ENCODE results near the gene EML6. TPM values are rescaled to one million over a fixed set of nuclear protein-coding genes. Genes with fewer than 3 reads are reported as not detected.

EML6 gene
- total RNA-seq, 1 donor from 2014 or later, result 0.39 TPM

DNA sequence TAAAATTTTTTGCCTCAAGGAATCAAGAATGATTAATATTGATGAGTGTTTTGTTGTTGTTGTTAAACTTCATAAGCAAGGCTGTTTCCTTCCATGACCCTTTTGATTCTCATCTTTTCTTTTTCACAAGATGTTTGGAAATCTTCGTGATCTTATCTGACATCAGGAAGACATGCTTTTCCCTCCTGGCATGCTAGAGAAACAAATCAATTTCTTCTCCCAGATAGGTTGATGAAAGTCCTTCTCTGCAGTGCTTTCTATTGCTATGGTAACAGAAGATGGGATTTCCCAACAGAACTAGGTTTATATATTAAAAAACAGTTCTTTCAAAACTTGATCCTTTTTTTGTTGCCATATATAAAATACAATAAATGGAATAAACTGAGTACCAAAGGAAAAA, 85.2 kb downstream of the EML6 start:
- TF ChIP-seq, protein P1, sequence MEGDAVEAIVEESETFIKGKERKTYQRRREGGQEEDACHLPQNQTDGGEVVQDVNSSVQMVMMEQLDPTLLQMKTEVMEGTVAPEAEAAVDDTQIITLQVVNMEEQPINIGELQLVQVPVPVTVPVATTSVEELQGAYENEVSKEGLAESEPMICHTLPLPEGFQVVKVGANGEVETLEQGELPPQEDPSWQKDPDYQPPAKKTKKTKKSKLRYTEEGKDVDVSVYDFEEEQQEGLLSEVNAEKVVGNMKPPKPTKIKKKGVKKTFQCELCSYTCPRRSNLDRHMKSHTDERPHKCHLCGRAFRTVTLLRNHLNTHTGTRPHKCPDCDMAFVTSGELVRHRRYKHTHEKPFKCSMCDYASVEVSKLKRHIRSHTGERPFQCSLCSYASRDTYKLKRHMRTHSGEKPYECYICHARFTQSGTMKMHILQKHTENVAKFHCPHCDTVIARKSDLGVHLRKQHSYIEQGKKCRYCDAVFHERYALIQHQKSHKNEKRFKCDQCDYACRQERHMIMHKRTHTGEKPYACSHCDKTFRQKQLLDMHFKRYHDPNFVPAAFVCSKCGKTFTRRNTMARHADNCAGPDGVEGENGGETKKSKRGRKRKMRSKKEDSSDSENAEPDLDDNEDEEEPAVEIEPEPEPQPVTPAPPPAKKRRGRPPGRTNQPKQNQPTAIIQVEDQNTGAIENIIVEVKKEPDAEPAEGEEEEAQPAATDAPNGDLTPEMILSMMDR (IDR thresholded peaks at IDR 0.05), result no peak
- TF ChIP-seq EZH2phosphoT487 (IDR thresholded peaks at IDR 0.05) (no peak), EZH2 (IDR thresholded peaks at IDR 0.05) (no peak)
- peaks cover 12% of the 10 kb centered on the region for H3K4me1 Mint-ChIP-seq
- H3K27ac Mint-ChIP-seq, result no peak overlapping the region

DNA sequence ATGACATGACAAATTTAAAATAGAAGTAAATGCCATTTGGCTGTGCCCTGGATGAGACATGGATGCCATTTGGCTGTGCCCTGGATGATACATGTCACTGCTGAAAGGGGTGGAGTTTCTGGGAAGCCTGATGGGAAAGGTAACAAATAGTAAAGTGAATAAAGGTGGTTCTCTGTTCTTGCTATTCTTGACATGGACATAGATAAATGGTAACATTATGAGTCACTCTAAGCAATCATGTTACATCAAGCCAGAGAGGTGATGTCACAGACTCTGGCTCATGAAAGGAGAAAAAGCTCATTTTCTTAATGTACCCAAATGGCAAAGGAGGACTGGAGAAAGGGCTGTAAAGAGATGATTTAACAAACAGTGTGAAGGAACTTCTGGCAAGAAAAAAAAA, 86.4 kb downstream of the EML6 start:
- Mint-ChIP-seq H3K9me3 (no peaks in the 10 kb centered on the region), H3K4me3 (no peak overlapping the region), H3K27me3 (ENCODE audit: insufficient read depth, low read depth) (peaks cover 2% of the 10 kb centered on the region), H3K36me3 (no peaks in the 10 kb centered on the region), H3K27ac (no peak overlapping the region), H3K4me1 (peaks cover 18% of the 10 kb centered on the region)
- DNase-seq (ENCODE audit: low spot score), result no peak
- H3K4me3 ChIP-seq, result no peak overlapping the region
- H3K27me3 ChIP-seq, result no peaks in the 10 kb centered on the region
- no peaks in the 10 kb centered on the region for H3F3A ChIP-seq (ENCODE audit: low read depth)
- no peak overlapping the region for H3K27ac ChIP-seq
- no peaks in the 10 kb centered on the region for H3K36me3 ChIP-seq
- H2AFZ ChIP-seq (replicated peaks), result no peak overlapping the region
- H3K9me3 ChIP-seq (ENCODE audit: low read depth), result peaks cover 5% of the 10 kb centered on the region
- no peaks in the 10 kb centered on the region for H3K79me2 ChIP-seq (ENCODE audit: low read depth)
- peaks cover 10% of the 10 kb centered on the region for H3K4me1 ChIP-seq
- H3K4me2 ChIP-seq, result no peak overlapping the region
- no peaks in the 10 kb centered on the region for H4K20me1 ChIP-seq (ENCODE audit: low read depth)
- H3K9ac ChIP-seq, result no peak overlapping the region
- TF ChIP-seq EZH2 (IDR thresholded peaks at IDR 0.05), result no peak

More for the DNA sequence above, 85.2 kb downstream of the EML6 start:
- peaks cover 2% of the 10 kb centered on the region for H3K27me3 Mint-ChIP-seq (ENCODE audit: insufficient read depth, low read depth)
- H3K9me3 Mint-ChIP-seq, result no peaks in the 10 kb centered on the region
- Histone ChIP-seq H3K79me2 (ENCODE audit: low read depth) (no peaks in the 10 kb centered on the region), H3K4me1 (peaks cover 10% of the 10 kb centered on the region), H3K4me2 (no peak overlapping the region), H3K4me3 (no peak overlapping the region), H4K20me1 (ENCODE audit: low read depth) (no peaks in the 10 kb centered on the region), H3K27me3 (no peaks in the 10 kb centered on the region), H3K9ac (no peak overlapping the region), H3K9me3 (ENCODE audit: low read depth) (peaks cover 5% of the 10 kb centered on the region), H3F3A (ENCODE audit: low read depth) (no peaks in the 10 kb centered on the region), H3K27ac (no peak overlapping the region), H3K36me3 (no peaks in the 10 kb centered on the region), H2AFZ (replicated peaks) (no peak overlapping the region)
- H3K36me3 Mint-ChIP-seq, result no peaks in the 10 kb centered on the region
- DNase-seq (ENCODE audit: low spot score), result no peak
- no peak overlapping the region for H3K4me3 Mint-ChIP-seq

GRCh38 chr2:54810246-54810645, 86.8 kb downstream of the EML6 start:
- no peaks in the 10 kb centered on the region for H3K36me3 ChIP-seq
- peaks cover 2% of the 10 kb centered on the region for H3K9me3 ChIP-seq (ENCODE audit: low read depth)
- no peak for DNase-seq (ENCODE audit: low spot score)
- H3K9me3 Mint-ChIP-seq, result no peaks in the 10 kb centered on the region
- no peak overlapping the region for H2AFZ ChIP-seq (replicated peaks)
- no peaks in the 10 kb centered on the region for H3K79me2 ChIP-seq (ENCODE audit: low read depth)
- H3K36me3 Mint-ChIP-seq, result no peaks in the 10 kb centered on the region
- no peak overlapping the region for H3K4me3 Mint-ChIP-seq
- peaks cover 2% of the 10 kb centered on the region for H3K27me3 Mint-ChIP-seq (ENCODE audit: insufficient read depth, low read depth)
- H3K4me2 ChIP-seq, result no peak overlapping the region
- no peak overlapping the region for H3K4me3 ChIP-seq
- H3K4me1 ChIP-seq, result peaks cover 10% of the 10 kb centered on the region
- no peaks in the 10 kb centered on the region for H3K27me3 ChIP-seq
- H3F3A ChIP-seq (ENCODE audit: low read depth), result no peaks in the 10 kb centered on the region
- no peak overlapping the region for H3K9ac ChIP-seq
- H3K4me1 Mint-ChIP-seq, result peaks cover 23% of the 10 kb centered on the region
- no peak overlapping the region for H3K27ac Mint-ChIP-seq
- TF ChIP-seq EZH2 (IDR thresholded peaks at IDR 0.05) (no peak), EZH2phosphoT487 (IDR thresholded peaks at IDR 0.05) (no peak)
- TF ChIP-seq, protein P1 (IDR thresholded peaks at IDR 0.05), result no peak
- no peaks in the 10 kb centered on the region for H4K20me1 ChIP-seq (ENCODE audit: low read depth)
- H3K27ac ChIP-seq, result no peak overlapping the region

DNA sequence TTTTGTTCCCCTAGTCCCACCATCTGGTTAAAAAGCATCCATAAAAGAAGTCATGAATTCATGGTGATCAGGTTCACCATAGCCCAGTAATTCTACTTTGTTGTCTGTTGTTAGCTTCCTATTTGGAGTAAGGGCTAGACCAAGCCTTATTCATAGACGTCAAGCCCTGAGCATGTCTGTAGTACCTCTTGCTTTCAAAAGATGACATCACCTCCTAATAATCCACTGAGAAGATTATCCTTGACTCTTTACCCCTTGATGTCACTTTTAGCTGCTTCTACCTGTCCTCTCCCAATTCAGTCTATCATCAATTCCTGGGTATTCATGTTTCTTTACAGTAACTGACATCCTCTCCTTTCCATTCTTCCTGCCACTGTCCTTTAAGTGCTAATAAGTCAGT, 90.1 kb downstream of the EML6 start:
- Histone ChIP-seq H3K36me3 (no peaks in the 10 kb centered on the region), H4K20me1 (ENCODE audit: low read depth) (no peaks in the 10 kb centered on the region), H3K4me1 (peaks cover 5% of the 10 kb centered on the region), H3K9me3 (ENCODE audit: low read depth) (no peaks in the 10 kb centered on the region), H3F3A (ENCODE audit: low read depth) (no peaks in the 10 kb centered on the region), H3K27ac (no peak overlapping the region), H3K4me3 (no peak overlapping the region), H3K27me3 (no peaks in the 10 kb centered on the region), H3K4me2 (no peak overlapping the region), H3K9ac (no peak overlapping the region), H2AFZ (replicated peaks) (no peak overlapping the region), H3K79me2 (ENCODE audit: low read depth) (no peaks in the 10 kb centered on the region)
- no peak overlapping the region for H3K4me3 Mint-ChIP-seq
- DNase-seq (ENCODE audit: low spot score), result no peak
- H3K36me3 Mint-ChIP-seq, result no peaks in the 10 kb centered on the region
- H3K4me1 Mint-ChIP-seq, result peaks cover 19% of the 10 kb centered on the region
- no peak for TF ChIP-seq EZH2 (IDR thresholded peaks at IDR 0.05)
- TF ChIP-seq, protein P1 (IDR thresholded peaks at IDR 0.05), result no peak
- TF ChIP-seq EZH2phosphoT487 (IDR thresholded peaks at IDR 0.05), result no peak
- peaks cover 2% of the 10 kb centered on the region for H3K27me3 Mint-ChIP-seq (ENCODE audit: insufficient read depth, low read depth)
- H3K27ac Mint-ChIP-seq, result no peak overlapping the region
- no peaks in the 10 kb centered on the region for H3K9me3 Mint-ChIP-seq
